Muscle layer of duodenum (tissue), 2 donors: ENCODE results near the gene MS4A6A.
A peak's percentile ranks its signal among the peaks of the same experiment; 100 is the strongest.

Source experiments
- H3K27ac ChIP-seq: one replicate; pipeline ENCODE4 v1.7.0; 2013; ENCODE audit warnings: mild to moderate bottlenecking, low read length
- H3K27me3 ChIP-seq: one replicate; pipeline ENCODE4 v1.7.0; 2013; ENCODE audit warnings: low read depth, mild to moderate bottlenecking, control low read depth, low read length
- H3K36me3 ChIP-seq, 2 donors: one replicate each; pipeline ENCODE4 v1.7.0; 2013; ENCODE audit warnings: low read length in 2 of 2, control low read depth in 1 of 2, mild to moderate bottlenecking in 1 of 2; ENCODE audit not compliant: insufficient read depth in 2 of 2, control insufficient read depth in 1 of 2
- H3K4me1 ChIP-seq, 2 donors: one replicate each; pipeline ENCODE4 v1.7.0; 2013; ENCODE audit warnings: low read length in 2 of 2, mild to moderate bottlenecking in 2 of 2, control low read depth in 1 of 2, moderate library complexity in 1 of 2; ENCODE audit not compliant: insufficient read depth in 2 of 2, control insufficient read depth in 1 of 2
- H3K4me3 ChIP-seq, 2 donors: one replicate each; pipeline ENCODE4 v1.7.0; 2013; ENCODE audit warnings: low read length in 2 of 2, low read depth in 1 of 2, mild to moderate bottlenecking in 1 of 2
- H3K9me3 ChIP-seq, 2 donors: one replicate each; pipeline ENCODE4 v1.7.0; 2013; ENCODE audit warnings: low read length in 2 of 2, control low read depth in 1 of 2, mild to moderate bottlenecking in 1 of 2; ENCODE audit not compliant: control insufficient read depth in 1 of 2
- donor health status: healthy.

MS4A6A gene

DNA sequence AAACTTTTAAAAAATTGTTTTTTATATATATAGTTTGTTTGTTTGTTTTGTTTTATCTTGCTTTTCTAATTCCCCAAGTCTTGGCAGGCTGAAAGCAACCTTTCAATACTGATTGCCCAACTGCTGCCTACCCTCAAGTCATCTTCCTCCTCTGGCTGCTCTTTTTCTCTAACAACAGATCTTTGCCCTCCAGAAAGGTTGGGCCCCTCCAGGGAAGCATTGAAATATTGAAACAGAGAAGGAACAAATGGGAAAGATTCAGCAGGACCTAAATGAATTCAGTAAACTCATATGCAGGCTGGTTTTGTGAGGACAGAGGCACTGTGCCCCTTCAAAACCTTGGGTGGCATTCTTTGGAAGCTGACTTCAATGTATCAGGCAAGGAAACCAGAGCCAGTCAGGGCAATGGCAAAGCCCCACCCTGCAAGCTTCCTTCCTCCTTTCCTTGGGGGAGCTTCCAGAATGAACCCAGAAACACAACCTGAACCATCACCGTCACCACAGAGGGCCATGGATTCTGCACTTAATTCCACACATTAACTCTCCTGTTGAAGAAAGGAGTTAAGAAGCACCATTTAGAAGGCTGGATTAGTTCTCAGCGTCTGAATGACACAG, 815 bp upstream of the MS4A6A start:
- peak overlapping the region; percentile 17 for H3K27ac ChIP-seq
- no peak overlapping the region for H3K4me3 ChIP-seq
- H3K36me3 ChIP-seq, result no peaks in the 10 kb centered on the region
- no peaks in the 10 kb centered on the region for H3K9me3 ChIP-seq
- H3K27me3 ChIP-seq, result no peaks in the 10 kb centered on the region
- no peaks in the 10 kb centered on the region for H3K4me1 ChIP-seq

- Histone ChIP-seq H3K4me1 (no peaks in the 10 kb centered on the region), H3K27ac (no peak overlapping the region), H3K4me3 (no peak overlapping the region), H3K9me3 (no peaks in the 10 kb centered on the region), H3K36me3 (no peaks in the 10 kb centered on the region), H3K27me3 (no peaks in the 10 kb centered on the region)
These were observed 7.0 kb downstream of the MS4A6A start for GRCh38 chr11:60175860-60176275.

DNA sequence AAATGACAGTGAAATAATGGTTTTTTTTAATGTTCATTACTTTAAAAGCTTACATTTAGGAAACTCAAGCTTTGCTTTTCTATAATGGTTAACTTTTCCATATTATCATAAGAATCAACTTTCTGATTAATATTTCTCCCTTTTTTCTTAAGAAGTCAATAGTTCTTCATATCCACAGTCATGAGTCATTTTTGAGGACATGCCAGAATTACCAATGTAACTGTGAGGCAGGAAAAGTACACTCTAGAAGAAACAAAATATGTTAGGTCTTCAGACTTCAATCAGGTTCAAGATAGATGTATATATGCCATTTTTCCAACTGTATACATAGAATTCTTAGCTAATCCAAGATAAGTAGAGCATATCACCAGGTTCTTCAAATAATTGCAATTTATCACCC, 10.9 kb downstream of the MS4A6A start:
- no peak overlapping the region for H3K4me3 ChIP-seq
- H3K27me3 ChIP-seq, result no peaks in the 10 kb centered on the region
- no peaks in the 10 kb centered on the region for H3K36me3 ChIP-seq
- H3K27ac ChIP-seq, result no peak overlapping the region
- H3K9me3 ChIP-seq, result no peaks in the 10 kb centered on the region
- no peaks in the 10 kb centered on the region for H3K4me1 ChIP-seq

GRCh38 chr11:60170566-60170965, 12.3 kb downstream of the MS4A6A start:
- H3K27me3 ChIP-seq, result no peaks in the 10 kb centered on the region
- H3K27ac ChIP-seq, result no peak overlapping the region
- no peaks in the 10 kb centered on the region for H3K36me3 ChIP-seq
- no peak overlapping the region for H3K4me3 ChIP-seq
- H3K4me1 ChIP-seq, result no peaks in the 10 kb centered on the region
- H3K9me3 ChIP-seq, result no peaks in the 10 kb centered on the region

GRCh38 chr11:60169264-60169915, 13.5 kb downstream of the MS4A6A start:
- no peaks in the 10 kb centered on the region for H3K9me3 ChIP-seq
- H3K27ac ChIP-seq, result no peak overlapping the region
- no peaks in the 10 kb centered on the region for H3K4me1 ChIP-seq
- no peaks in the 10 kb centered on the region for H3K36me3 ChIP-seq
- no peak overlapping the region for H3K4me3 ChIP-seq
- H3K27me3 ChIP-seq, result no peaks in the 10 kb centered on the region

DNA sequence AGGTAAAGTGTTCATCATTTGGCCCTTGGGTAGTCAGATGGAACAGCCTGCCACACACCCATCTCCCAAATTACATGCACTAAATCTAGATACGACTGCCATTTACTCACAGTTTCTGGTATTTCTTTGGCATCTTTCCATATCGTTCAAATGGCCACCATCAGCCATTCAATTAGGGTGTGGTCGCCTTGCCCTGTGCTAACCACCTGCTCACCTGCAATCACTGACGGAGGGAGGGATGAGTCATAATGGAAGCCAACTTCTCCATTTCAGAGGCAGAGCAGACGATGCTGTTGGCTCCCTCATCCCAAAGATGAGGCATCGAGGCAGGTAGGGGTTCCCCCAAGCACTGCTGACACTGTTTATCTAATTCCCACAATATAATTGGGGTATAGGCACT, 14.6 kb downstream of the MS4A6A start:
- H3K27ac ChIP-seq, result no peak overlapping the region
- no peak overlapping the region for H3K4me3 ChIP-seq
- no peaks in the 10 kb centered on the region for H3K4me1 ChIP-seq
- H3K9me3 ChIP-seq, result no peaks in the 10 kb centered on the region
- no peaks in the 10 kb centered on the region for H3K27me3 ChIP-seq
- H3K36me3 ChIP-seq, result no peaks in the 10 kb centered on the region

GRCh38 chr11:60165951-60166350, 16.9 kb downstream of the MS4A6A start:
- Histone ChIP-seq H3K4me1 (no peaks in the 10 kb centered on the region), H3K9me3 (no peaks in the 10 kb centered on the region), H3K27ac (no peak overlapping the region), H3K4me3 (no peak overlapping the region), H3K27me3 (no peaks in the 10 kb centered on the region), H3K36me3 (no peaks in the 10 kb centered on the region)

- Histone ChIP-seq H3K9me3 (no peaks in the 10 kb centered on the region), H3K4me1 (no peaks in the 10 kb centered on the region), H3K4me3 (no peak overlapping the region), H3K36me3 (no peaks in the 10 kb centered on the region), H3K27ac (no peak overlapping the region), H3K27me3 (no peaks in the 10 kb centered on the region)
These were observed 17.3 kb downstream of the MS4A6A start for GRCh38 chr11:60165538-60165937.

DNA sequence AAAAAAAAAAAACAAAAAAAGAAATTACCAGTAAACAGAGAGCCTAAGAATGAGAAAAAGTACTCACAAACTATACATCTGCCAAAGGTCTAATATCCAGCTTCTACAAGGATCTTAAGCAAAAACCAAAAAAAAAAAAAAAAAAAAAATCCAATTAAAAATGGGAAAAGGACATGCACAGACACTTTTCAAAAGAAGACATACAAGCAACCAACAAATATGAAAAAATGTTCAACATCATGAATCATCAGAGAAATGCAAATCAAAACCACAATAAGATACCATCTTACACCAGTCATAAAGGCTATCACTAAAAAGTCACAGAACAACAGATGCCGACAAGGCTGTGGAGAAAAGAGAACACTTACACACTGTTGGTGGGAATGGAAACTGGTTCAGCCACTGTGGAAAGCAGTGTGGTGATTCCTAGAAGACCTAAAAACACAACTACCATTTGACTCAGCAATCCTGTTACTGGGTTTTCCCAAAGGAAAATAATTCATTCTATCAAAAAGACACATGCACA, 18.3 kb downstream of the MS4A6A start:
- no peaks in the 10 kb centered on the region for H3K4me1 ChIP-seq
- H3K4me3 ChIP-seq, result no peak overlapping the region
- H3K36me3 ChIP-seq, result no peaks in the 10 kb centered on the region
- H3K9me3 ChIP-seq, result no peaks in the 10 kb centered on the region
- H3K27ac ChIP-seq, result no peak overlapping the region
- H3K27me3 ChIP-seq, result no peaks in the 10 kb centered on the region

- Histone ChIP-seq H3K36me3 (no peaks in the 10 kb centered on the region), H3K4me3 (no peak overlapping the region), H3K9me3 (no peaks in the 10 kb centered on the region), H3K4me1 (no peaks in the 10 kb centered on the region), H3K27ac (no peak overlapping the region), H3K27me3 (no peaks in the 10 kb centered on the region)
These were observed 21.1 kb downstream of the MS4A6A start for GRCh38 chr11:60161766-60162165.

DNA sequence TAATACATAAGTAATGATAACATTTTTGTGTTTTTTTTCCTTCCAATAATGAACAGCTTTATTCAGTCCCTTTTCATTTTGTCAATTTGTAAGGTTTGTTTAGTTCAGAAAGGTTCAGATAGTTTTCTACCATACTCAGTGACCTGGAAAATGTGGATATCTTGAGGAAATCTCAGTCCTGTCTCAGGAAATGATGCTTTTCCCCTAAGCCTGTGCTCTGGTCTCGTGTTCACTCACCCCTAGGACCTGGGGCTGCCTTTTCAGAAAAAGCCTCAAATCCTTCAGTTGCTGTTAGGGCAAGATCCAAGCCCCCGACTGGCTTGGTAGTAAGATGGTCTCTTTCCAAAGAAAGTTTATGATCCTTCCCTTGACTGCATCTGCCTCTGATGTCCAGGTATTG, 21.8 kb downstream of the MS4A6A start:
- H3K27ac ChIP-seq, result no peak overlapping the region
- H3K4me1 ChIP-seq, result no peaks in the 10 kb centered on the region
- H3K9me3 ChIP-seq, result no peaks in the 10 kb centered on the region
- H3K36me3 ChIP-seq, result no peaks in the 10 kb centered on the region
- no peak overlapping the region for H3K4me3 ChIP-seq
- no peaks in the 10 kb centered on the region for H3K27me3 ChIP-seq

DNA sequence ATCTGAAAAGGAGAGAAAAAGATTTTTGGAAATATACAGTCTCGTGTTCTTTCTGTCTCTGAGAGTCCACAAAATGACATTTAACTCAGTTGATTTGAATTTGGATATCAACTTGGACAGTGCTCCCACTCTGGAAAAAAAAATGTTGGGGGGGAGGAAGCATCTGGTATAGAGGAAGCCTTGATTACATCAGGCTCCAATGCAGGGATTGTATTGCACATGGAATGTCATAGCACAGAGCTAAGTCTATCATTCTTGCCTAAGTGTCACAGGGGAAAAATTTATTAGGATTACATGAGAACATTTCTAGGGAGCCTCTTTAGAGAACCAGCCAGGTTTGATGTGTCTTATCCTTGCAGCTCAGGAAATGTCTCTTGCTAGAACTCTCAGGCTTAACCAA, 23.0 kb downstream of the MS4A6A start:
- Histone ChIP-seq H3K4me3 (no peak overlapping the region), H3K27me3 (no peaks in the 10 kb centered on the region), H3K36me3 (no peaks in the 10 kb centered on the region), H3K9me3 (no peaks in the 10 kb centered on the region), H3K4me1 (no peaks in the 10 kb centered on the region), H3K27ac (no peak overlapping the region)
